ENCODE measurements around the gene CST7.

CST7 gene

GRCh38 chr20:24979036-24979960, 30.2 kb downstream of the CST7 start:
- peaks cover 31% of the 10 kb centered on the region for H3K36me3 ChIP-seq (ENCODE audit: low read depth)
- no peak for TF ChIP-seq CTCF (IDR thresholded peaks at IDR 0.05; ENCODE audit: poor library complexity, severe bottlenecking)
- ATAC-seq (ENCODE audit: low read depth) (no peak), DNase-seq (ENCODE audit: low spot score) (no peak)
- H3K4me1 ChIP-seq (ENCODE audit: insufficient read depth, poor library complexity, severe bottlenecking), result no peaks in the 10 kb centered on the region
- no peak overlapping the region for H3K27ac ChIP-seq (ENCODE audit: poor library complexity, severe bottlenecking)
- no peaks in the 10 kb centered on the region for H3K27me3 ChIP-seq (ENCODE audit: insufficient read depth, poor library complexity, severe bottlenecking)
- H3K9me3 ChIP-seq (ENCODE audit: severe bottlenecking), result no peaks in the 10 kb centered on the region
- no peak overlapping the region for H3K4me3 ChIP-seq (ENCODE audit: severe bottlenecking)

- H3K4me1 ChIP-seq (ENCODE audit: insufficient read depth, poor library complexity, severe bottlenecking), result no peaks in the 10 kb centered on the region
- no peak for TF ChIP-seq CTCF (IDR thresholded peaks at IDR 0.05; ENCODE audit: poor library complexity, severe bottlenecking)
- no peak overlapping the region for H3K4me3 ChIP-seq (ENCODE audit: severe bottlenecking)
- peaks cover 26% of the 10 kb centered on the region for H3K36me3 ChIP-seq (ENCODE audit: low read depth)
- H3K9me3 ChIP-seq (ENCODE audit: severe bottlenecking), result no peaks in the 10 kb centered on the region
- H3K27me3 ChIP-seq (ENCODE audit: insufficient read depth, poor library complexity, severe bottlenecking), result no peaks in the 10 kb centered on the region
- H3K27ac ChIP-seq (ENCODE audit: poor library complexity, severe bottlenecking), result no peak overlapping the region
- ATAC-seq (ENCODE audit: low read depth), result no peak
- no peak for DNase-seq (ENCODE audit: low spot score)
Observed at GRCh38 chr20:24980291-24981053, 31.4 kb downstream of the CST7 start.

- no peaks in the 10 kb centered on the region for H3K27me3 ChIP-seq (ENCODE audit: insufficient read depth, poor library complexity, severe bottlenecking)
- no peaks in the 10 kb centered on the region for H3K4me1 ChIP-seq (ENCODE audit: insufficient read depth, poor library complexity, severe bottlenecking)
- H3K9me3 ChIP-seq (ENCODE audit: severe bottlenecking), result no peaks in the 10 kb centered on the region
- H3K36me3 ChIP-seq (ENCODE audit: low read depth), result peaks cover 18% of the 10 kb centered on the region
- H3K4me3 ChIP-seq (ENCODE audit: severe bottlenecking), result no peak overlapping the region
- H3K27ac ChIP-seq (ENCODE audit: poor library complexity, severe bottlenecking), result no peak overlapping the region
- TF ChIP-seq CTCF (IDR thresholded peaks at IDR 0.05; ENCODE audit: poor library complexity, severe bottlenecking), result no peak
- ATAC-seq (ENCODE audit: low read depth) (no peak), DNase-seq (ENCODE audit: low spot score) (no peak)
Observed at GRCh38 chr20:24981282-24981681, 32.2 kb downstream of the CST7 start.

GRCh38 chr20:24981790-24982189, 32.7 kb downstream of the CST7 start:
- H3K27ac ChIP-seq (ENCODE audit: poor library complexity, severe bottlenecking), result no peak overlapping the region

More at GRCh38 chr20:24981790-24982189, 32.7 kb downstream of the CST7 start:
- Histone ChIP-seq H3K9me3 (ENCODE audit: severe bottlenecking) (no peaks in the 10 kb centered on the region), H3K36me3 (ENCODE audit: low read depth) (peaks cover 14% of the 10 kb centered on the region), H3K4me1 (ENCODE audit: insufficient read depth, poor library complexity, severe bottlenecking) (no peaks in the 10 kb centered on the region), H3K4me3 (ENCODE audit: severe bottlenecking) (no peak overlapping the region), H3K27me3 (ENCODE audit: insufficient read depth, poor library complexity, severe bottlenecking) (no peaks in the 10 kb centered on the region)
- DNase-seq (ENCODE audit: low spot score) (no peak), ATAC-seq (ENCODE audit: low read depth) (no peak)
- TF ChIP-seq CTCF (IDR thresholded peaks at IDR 0.05; ENCODE audit: poor library complexity, severe bottlenecking), result no peak
